HCEC 1CT (cell line): Measurements from ENCODE around the gene ASAP2.

Source experiments
- DNase-seq: peaks from one replicate; pipeline ENCODE4 v3.0.0-alpha.2; 2017

The ASAP2 gene

DNA sequence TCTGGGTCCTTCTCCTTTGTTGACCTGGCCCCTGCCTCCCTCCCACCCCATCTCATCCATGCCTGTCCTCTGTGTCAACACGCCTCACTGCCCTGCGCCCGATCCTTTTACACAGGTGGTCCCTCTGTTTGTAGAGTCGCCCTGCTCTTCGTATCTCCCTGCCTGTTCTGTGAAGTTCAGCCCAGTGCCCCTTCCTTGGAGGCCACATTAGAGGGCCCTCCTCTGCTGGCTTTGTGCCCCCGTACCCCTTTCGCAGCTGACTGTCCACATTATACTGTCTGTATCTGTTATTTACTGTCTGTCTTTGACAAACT lies 25.5 kb downstream of the ASAP2 start:
- no peak for DNase-seq

DNA sequence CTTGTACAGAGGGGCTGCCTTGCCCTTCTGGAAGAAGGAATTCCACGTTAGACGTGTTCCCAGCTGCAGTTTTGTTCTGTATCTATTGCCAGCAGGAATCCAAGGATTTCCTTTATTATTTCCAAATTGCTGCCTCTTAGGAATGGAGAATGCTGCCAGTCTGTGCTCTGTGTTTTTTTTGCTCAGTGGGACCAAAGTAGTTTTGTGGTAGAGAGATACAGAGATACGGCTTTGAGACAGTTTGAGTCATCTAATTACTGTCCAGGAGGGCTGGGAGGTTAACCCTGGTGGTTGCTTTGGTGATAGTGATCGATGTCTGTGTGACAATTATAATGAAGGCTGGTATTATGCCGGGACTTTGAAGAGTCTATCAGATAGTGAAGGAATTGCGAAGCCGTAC lies 26.3 kb downstream of the ASAP2 start:
- no peak for DNase-seq

DNA sequence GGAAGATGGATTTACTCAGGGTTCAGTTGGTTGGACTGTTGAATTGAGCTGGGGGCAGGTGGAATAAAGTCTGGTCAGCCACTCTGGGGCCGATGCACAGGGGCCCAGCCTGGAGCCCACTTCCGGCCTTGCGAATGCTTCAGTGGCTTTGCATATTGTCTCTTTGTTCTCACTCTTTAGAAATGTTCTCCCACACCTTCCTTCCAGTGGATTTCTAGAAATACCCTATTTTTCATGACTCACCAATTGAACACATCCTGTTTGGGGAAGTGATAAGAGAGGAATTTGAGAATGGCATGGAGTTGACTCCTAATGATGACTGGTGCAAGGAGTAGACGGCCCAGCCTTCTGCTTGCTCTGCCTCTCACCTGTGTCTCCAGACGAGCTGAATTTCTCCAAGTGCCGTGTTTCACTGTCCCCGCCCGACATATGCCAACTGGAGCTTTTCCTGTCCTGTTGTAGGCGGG lies 28.1 kb downstream of the ASAP2 start:
- DNase-seq: peak; percentile 91

GRCh38 chr2:9235147-9236044 lies 28.8 kb downstream of the ASAP2 start:
- DNase-seq: peak; percentile 71

- DNase-seq: no peak
Measured at GRCh38 chr2:9236045-9236344, 29.4 kb downstream of the ASAP2 start.

GRCh38 chr2:9236867-9237266 lies 30.3 kb downstream of the ASAP2 start:
- no peak for DNase-seq

- DNase-seq: no peak
Measured at GRCh38 chr2:9237831-9238230, 31.2 kb downstream of the ASAP2 start.

GRCh38 chr2:9238591-9239326 lies 32.1 kb downstream of the ASAP2 start:
- DNase-seq: peak; percentile 43

GRCh38 chr2:9239616-9240015 lies 33.0 kb downstream of the ASAP2 start:
- no peak for DNase-seq

DNA sequence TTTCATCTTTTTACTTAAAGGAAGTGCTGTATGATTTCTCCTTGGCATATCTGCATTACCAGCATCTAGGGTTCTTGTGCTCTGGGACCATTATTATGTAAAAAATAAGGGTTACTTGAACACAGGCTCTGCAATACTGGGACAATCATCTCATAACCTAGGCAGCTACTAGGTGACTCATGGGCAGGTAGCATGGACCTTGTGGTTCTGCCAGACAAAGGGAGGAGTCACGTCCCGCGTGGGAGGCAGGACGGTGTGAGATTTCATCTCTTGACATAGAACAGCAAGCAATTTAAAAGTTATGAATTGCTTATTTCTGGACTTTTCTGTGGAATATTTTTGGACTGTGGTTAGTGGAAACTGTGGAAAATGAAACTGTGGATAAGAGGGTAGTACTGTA lies 34.1 kb downstream of the ASAP2 start:
- DNase-seq: no peak

- DNase-seq: no peak
Measured at GRCh38 chr2:9241233-9241632, 34.6 kb downstream of the ASAP2 start.

DNA sequence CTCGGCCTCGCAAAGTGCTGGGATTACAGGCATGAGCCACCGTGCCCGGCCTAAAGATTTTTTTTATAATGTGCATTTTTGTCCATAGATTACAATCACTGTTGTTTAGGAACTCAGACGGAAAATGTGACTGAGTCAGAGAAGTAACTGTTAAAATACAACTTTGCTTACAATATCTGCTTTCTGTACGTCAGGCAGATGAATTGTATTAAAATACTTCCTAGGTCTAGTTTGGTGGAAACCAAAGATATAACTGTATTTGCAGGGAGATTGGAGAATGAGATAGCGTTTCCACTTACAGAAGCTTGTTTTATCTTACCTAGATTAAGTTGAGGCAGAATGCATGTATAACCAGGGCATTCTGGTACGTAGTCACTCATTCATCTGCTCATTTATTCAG lies 36.7 kb downstream of the ASAP2 start:
- DNase-seq: no peak

GRCh38 chr2:9244985-9245544 lies 38.5 kb downstream of the ASAP2 start:
- no peak for DNase-seq

GRCh38 chr2:9247177-9247576 lies 40.6 kb downstream of the ASAP2 start:
- DNase-seq: no peak

DNA sequence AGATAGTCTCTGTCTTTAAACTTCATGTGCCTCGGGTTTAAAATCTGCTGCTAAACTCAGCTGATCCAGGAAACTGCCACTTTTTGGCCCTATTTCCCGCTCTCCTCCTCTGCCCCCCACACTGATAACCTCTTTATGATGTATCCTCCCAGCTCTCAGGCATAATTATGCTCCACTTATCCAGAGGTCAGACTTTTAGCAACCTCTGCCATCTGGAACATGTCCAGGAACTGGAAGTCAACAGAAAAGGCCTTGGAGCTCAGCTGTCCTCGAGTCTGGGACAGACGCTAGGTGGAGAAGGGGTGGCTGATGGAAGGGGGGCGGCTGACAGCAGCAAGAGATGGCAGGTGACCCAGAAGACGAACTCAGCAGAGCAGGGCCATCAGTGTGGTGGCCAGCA lies 41.2 kb downstream of the ASAP2 start:
- DNase-seq: no peak

DNA sequence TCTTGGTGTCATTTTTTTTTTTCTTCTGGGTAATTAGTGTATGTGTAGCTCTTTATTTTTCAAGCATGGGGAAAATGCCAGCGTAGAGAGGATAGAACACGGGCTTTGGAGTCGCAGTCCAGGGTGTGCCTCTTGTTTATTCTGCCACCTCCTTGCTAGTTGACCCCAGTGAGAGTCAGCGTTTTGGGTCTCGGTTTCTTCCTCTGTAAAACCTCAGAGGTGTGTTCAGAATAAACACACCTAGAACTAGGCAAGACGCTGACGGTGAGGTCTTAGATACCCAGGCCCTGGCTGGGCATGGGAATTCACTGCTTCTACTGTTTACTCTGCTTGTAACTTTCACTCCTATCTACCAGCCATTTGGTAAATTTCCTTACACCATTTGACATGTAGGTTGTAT lies 41.8 kb downstream of the ASAP2 start:
- DNase-seq: no peak

GRCh38 chr2:9249020-9249800 lies 42.6 kb downstream of the ASAP2 start:
- peak; percentile 69 for DNase-seq

- no peak for DNase-seq
Measured at GRCh38 chr2:9250091-9250490, 43.5 kb downstream of the ASAP2 start.

- no peak for DNase-seq
Measured at GRCh38 chr2:9250498-9251153, 44.0 kb downstream of the ASAP2 start.

DNA sequence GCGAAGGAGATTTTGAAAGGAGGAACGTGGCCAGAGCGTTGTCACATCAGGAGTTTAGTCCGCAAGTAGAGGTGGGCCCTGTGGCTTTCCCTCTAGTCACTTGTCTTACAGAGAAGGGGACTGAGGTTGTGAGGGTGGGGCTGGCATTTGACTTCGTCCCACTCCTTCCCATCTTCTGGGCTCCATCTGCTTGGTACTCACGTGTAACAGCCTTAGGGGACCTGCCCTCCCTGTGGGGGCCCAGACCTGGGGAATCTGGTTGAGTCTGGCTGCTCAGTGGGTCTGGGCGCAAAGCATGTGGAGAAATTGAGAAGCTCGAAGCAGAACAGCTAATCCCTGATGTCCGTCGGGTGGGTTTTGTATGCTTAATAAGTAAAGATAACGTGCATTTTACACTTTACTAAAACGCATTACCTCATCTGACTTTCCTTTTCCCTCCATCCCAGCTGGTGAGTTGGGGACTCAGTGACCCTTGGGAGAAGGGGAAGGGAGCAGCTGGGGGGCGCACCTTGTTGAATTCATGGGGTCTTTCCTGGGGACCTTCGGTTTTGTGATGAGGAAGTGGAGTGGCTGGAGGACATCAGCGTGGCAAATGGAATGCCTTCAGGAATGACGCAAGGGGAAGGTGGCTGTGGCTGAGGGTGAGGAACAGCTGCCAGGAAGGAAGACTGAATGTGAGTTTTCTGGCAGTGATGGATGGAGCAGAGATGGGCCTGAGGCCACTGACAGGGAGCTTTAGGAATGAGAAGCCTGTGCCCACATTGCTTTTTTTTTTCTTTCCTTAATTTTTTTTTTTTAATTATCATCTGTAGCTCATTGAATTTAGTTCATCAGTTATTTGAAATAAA lies 44.8 kb downstream of the ASAP2 start:
- peak; percentile 82 for DNase-seq

DNA sequence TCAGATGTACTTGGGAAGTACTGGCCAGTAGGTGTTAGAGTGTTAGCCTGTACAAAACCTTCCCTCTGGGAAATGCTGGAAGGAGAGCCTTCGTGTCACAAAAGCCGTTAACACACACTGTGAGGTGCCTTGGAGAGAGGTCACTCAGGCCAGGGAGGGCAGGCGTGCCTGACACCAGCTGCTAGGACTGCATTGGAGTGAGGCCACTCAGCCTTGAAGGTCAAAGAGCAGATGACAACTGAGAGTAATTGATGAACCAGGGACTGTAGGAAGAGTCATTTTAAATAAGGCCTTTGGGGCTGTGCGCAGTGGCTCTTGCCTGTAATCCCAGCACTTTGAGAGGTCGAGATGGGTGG lies 45.4 kb downstream of the ASAP2 start:
- peak; percentile 23 for DNase-seq

DNA sequence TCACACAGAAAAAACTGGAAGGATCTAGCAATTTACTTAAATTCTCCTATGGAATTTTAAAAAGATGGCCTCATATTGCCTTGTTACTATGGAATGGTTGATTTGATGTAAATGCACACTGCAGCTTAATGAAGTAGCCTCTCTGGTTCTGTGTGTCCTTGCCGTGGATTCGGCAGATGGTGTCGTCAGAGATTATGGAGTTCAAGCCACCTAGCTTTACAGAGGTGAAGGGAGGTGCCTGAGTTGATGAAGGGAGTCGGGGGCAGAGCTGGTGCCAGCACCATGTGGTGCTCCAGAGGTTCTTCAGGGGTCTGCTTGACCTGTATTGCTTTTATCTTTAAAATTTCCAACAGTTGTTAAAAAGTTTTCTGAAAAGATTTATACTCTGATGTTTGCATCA lies 48.8 kb downstream of the ASAP2 start:
- DNase-seq: no peak
